ENCODE measurements around the gene BAHCC1.

- TF ChIP-seq CTCF (IDR thresholded peaks at IDR 0.05; ENCODE audit: low read length) (no peak), EZH2 (IDR thresholded peaks at IDR 0.05; ENCODE audit: borderline replicate concordance, low read length) (no peak)
Observed at GRCh38 chr17:81380131-81380530, 15.1 kb upstream of the BAHCC1 start.

Data from OCI-LY1 (cell line).